T-helper 1 cell (primary cell): ENCODE data around the gene TMEM88.

ENCODE experiments used
- DNase-seq, 5 donors: peaks; one replicate each; pipeline ENCODE4 v3.0.0-alpha.2; 2012 to 2020

Gene TMEM88

DNA sequence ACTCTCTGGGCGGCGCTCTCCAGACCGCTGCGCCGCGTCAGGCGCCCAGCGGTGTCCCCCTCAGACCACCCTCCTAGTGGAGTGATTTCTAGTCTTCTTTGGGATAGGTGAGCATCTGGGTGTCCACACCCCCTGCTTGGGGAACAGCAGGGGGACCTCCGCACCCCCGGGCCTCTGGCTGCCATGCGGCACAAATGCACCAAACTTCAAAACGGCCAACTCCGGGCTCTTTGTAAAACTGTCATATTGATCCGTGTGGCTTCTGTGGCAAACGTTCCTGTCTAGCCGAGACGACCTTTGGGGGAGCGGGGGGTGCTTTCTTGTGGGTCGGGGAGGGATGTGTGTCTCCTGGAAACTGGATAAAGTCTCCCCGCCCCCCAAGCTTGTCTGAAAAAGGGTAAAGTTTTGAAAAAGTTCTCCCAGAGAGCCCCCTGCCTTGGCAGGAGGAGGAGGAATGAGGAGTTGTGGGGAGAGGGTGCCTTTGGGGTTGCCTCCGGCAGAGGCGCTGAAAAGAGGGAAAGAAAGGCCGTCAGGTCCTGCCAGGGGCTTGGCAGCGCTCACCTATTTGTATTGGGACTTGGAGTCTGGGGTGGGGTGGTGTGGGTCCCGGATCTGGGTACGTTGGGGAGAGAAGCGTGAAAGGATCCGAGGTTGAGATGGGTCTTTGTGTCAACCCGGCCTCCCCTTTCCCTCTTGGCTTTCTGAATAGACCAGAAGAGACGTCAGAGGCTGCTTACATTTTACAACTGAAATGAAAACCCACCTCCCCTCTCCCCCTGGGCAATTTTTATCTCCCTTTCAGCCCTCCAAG is 31.6 kb downstream of the TMEM88 start:
- DNase-seq: peak; percentile 40 to 69 (median 62)

DNA sequence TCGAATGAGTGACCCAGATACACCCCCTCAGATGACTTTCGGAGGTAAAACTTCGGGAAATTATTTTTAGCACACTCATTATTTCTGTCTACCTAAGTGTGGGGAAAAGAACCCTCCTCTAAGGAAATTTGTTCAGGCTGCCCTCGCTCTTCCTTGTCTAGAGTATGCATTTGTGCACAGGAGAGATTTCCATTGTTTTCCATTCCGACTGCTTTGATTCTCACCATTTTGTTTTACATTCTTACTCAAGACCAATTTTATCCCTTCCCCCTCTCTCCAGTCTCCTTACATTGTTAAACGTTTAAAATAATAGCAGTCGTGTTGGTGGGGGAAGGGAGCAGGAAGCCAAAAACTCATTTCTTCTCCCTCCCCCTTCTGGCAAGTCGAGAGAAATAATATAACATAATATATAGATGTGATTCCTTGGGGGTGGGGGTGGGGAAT is 32.2 kb downstream of the TMEM88 start:
- no peak for DNase-seq

DNA sequence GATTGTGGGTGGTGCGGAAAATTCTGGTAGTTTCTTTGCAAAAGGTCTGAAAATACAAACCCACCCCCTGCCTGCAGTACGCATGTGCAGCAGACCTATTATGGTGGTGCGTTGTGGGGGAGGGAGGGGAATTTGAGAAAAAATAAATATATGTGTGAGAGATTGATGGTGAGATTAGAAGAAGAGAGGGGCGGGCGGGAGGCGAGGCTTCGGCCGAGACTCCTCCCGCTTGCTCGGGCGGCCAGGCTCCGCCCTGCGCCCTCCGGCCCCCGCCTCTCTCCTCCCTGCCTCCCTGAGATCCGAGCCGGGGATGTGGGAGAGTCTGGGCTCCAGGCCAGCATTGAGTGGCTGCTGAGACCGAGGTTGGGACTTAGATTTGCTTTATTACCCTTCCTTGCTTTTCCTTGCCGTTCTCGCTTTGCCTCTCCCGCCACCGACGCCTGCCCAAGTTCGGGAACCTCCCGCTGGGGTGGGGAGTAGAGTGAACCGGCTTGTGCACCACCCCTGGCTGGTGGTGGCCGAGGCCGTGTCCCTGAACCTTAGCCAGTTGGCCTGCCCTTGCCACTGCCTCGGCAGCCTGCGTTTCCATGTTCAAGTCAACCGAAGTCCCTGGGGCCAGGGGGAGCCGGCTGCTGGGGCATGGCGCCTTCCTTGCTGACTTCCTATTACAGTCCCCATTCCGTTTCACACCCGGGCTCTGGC is 32.8 kb downstream of the TMEM88 start:
- peak; percentile 69 to 94 (median 83) for DNase-seq

DNA sequence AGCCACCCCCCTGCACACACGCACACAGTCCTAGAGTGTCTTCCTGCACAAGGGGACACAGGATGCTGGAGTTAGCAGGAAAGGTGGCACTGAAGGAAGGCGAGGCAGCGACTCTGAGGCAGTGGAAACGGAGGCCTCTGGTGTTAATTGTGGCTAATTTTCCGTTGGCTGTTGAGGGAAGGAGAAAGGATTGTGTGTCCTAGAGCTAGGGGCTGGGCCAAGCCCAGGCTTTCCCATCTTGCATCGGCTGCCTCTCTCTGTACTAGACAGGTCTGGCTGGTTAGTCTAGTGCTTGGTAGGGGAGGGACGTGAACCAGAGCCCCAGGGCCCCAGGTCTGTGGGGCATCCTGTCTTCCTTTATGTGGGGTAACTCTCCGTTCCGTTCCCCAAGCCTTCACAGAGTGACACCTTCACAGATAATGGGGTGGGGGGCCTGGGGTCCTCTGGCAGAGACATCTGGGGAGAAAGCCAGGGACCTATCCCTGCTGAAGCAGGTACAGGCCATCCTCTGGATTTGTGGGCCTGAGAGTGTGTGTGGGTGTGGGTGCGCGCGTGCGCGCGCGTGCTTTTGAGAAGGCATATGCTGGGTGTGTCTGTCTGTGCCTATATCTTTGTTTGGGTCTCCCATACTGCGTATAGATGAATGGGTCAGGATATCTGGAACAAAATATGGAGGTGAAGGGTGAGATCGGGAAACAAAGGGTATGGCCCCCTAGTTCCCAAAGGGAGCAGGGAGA is 33.5 kb downstream of the TMEM88 start, which contains the start of gene CHD3:
TSS of gene CHD3 (plus strand) at position 606 of the 737 bp plus-strand sequence. CDS start 212 bp downstream, outside the sequence.
- peak in 3 of 5 donors; percentile 25 to 47 (median 34) for DNase-seq

DNA sequence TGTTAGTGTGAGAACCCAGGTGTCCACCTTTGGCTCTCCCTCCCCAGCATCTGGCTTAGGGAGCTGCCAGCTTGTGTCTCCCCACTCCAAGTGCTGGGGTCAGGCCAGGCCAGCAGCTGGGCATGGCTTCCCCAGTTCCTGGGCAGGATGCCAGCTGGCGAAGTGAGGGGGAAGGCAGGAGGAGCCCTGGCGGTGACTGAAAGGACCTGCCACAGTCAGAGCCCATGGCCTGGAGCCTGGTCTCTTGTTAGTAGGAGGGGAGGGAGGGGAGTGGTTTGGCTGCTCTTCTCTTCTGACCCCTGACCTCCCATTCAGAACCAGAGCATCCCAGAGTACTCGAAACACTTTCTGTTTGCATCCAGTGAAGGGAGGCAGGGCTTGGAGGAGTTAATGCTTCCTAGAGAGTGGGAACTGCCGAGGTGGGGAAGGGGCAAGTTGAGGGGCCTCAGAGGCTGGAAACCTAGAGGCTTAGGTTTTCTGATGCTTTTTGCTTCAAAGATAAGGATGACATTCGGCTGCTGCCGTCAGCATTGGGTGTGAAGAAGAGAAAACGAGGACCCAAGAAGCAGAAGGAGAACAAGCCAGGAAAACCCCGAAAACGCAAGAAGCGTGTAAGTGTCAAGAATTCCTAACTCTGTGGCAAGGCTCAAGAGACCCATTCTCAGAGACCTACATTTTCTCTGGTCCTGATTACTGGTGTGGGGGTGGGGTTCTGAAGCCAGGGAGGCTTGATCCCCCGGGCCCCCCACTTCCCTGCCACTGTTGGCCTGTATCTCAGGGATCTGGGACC is 34.5 kb downstream of the TMEM88 start:
- DNase-seq: peak in 2 of 5 donors; percentile 19 to 28

DNA sequence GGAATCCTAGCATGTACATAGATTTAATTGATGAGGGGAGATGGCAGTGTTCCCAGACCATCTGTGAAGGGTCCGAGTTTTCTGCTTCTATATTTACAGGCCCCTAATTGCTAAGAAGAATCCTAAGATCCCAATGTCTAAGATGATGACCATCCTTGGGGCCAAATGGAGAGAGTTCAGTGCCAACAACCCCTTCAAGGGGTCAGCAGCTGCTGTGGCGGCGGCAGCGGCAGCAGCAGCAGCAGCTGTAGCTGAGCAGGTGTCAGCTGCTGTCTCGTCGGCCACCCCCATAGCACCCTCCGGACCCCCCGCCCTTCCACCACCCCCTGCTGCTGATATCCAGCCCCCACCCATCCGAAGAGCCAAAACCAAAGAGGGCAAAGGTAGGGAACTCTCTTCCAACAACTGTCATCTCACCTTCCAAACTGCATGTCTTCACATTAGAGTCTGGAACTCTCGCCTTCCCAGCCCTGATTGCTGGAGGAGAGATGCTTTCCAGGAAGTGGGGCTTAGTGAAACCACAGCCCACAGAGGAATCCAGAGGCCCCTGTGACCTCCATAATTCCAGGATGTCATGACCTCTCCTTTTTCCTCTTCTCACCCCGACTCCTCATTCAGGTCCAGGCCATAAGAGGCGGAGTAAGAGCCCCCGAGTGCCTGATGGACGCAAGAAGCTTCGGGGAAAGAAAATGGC is 38.5 kb downstream of the TMEM88 start:
- no peak for DNase-seq

DNA sequence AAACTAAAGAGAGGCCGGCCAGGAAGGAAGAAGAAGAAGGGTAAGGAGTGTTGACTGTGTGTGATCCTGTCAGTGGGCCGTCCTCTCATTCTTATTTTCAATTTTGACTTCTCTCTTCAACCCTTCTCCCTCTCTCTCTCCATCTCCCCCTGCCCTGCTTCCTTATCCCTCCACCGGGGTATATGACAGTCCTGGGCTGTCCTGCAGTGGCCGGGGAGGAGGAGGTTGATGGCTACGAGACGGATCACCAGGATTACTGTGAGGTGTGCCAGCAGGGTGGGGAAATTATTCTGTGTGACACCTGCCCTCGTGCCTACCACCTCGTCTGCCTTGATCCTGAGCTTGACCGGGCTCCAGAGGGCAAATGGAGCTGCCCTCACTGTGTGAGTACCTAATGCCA is 39.4 kb downstream of the TMEM88 start:
- DNase-seq: no peak

DNA sequence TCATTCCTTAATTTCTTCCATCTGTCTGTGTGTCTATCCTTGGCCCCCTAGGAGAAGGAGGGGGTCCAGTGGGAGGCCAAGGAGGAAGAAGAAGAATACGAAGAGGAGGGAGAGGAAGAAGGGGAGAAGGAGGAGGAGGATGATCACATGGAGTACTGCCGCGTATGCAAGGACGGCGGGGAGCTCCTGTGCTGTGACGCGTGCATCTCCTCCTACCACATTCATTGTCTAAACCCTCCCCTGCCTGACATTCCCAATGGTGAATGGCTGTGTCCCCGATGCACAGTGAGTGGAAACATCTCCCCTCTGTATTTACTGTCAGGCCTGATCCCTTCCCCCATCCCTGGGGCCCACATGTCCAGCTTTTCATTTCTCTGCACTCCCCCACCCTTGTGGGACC is 40.0 kb downstream of the TMEM88 start:
- no peak for DNase-seq

DNA sequence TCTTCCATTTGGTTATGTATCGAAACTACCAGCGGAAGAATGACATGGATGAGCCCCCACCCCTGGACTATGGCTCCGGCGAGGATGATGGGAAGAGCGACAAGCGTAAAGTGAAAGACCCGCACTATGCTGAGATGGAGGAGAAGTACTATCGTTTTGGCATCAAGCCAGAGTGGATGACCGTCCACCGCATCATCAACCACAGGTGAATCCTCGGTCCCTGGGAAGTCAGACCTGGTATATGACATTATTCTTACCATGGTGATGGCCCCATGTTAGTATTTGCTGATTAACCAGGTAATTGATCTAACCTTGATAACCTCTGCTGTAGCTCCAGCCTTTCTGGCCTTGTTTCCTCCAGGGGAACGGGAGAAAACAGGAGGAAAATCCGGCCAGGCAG is 42.2 kb downstream of the TMEM88 start:
- DNase-seq: no peak

DNA sequence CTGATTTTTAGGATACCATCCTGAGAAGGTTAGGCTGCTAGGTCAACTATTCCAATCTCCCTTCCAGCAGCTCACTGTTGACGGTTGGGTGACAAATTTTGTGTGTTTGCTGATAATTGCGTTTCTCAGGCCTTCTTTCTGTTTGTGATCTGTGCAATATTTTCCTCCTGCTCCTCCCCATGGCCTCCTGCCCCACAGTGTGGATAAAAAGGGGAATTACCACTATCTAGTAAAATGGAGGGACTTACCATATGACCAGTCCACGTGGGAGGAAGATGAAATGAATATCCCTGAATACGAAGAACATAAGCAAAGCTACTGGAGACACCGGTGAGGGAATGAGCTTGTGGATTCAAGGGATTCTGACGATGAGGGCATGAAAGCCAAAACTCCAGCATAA is 42.9 kb downstream of the TMEM88 start:
- no peak for DNase-seq

DNA sequence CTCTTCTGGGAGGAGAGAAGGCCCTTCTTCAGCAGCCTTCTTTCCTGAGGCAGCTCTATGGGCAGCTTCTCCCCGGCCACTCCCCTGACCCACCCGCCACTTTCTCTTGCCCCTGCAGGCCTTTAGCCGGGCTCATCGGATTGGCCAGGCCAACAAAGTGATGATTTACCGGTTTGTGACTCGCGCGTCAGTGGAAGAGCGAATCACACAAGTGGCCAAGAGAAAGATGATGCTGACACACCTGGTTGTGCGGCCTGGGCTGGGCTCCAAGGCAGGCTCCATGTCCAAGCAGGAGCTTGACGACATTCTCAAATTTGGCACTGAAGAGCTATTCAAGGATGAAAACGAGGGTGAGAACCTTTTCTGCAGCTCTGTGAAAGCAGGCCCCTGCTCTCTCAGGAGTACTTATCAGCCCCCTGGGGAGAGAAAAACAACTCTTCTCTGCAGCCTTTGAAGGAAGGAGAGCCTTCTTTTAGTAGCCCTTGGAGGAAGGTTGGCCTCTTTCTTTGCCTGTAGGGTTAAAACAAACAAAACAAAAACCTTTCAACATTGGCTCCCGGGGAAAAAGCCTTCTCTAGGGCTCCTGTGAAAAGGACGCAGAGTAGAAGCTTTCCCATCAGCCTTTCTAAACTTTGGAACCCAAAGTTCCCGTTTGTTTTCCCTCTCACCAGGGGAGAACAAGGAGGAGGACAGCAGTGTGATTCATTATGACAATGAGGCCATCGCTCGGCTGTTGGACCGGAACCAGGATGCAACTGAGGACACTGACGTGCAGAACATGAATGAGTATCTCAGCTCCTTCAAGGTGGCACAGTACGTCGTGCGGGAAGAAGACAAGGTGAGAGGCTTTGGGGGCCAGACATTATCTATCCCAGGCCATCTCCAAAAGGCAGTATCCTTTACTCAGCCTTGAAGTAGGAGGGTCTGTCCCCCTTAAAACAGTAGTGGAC is 48.6 kb downstream of the TMEM88 start:
- no peak for DNase-seq
